Hematopoietic multipotent progenitor cell treated with erythropoietin and hydrocortisone succinate and interleukin-3 and kit ligand, for 4 days (in vitro differentiated cells): ENCODE results near the gene MTA2.
A peak's percentile ranks its signal among the peaks of the same experiment; 100 is the strongest.

Source experiments
- DNase-seq: peaks from one replicate; pipeline ENCODE4 v3.0.0-alpha.2; 2015

The MTA2 gene

DNA sequence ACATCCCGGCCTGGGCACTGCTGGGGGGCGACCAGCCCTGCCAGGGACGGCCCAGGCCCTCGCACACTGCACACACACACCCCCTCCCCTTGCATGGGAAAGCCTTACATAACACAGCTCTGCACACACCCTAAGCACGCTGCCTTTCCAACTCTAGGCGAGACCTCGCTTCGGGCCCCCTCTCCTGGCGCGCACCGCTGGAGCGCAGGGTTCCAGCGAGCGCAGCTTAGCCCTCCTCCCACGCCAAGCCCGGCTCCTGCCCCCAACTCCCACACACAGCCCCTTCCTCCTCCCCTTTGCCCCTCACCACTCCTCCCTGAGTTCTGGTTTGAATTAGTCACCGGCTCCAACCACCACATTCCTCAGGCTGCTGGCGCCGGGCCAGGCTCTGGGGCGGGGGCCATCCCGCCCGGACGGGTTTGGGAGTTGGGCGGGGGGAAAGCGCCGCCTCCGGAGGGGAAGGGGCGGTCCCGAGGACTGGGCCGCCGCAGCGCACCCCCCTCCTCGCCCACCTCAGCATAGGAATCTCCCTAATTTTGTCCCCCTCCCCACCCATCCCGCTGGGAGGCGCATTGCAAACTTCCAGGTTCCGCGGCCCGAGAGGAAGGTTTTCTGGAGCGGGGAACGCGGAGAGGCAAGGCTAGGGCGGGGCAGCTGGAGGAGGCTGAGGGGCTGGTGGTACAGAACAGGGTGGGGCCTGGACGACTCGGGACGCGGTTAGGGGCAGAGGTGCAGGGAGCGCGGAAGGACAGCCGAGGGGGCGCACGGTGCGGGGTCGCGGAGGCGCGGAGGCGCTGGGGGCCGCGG is 56.0 kb downstream of the MTA2 start:
- DNase-seq = peak; percentile 77

DNA sequence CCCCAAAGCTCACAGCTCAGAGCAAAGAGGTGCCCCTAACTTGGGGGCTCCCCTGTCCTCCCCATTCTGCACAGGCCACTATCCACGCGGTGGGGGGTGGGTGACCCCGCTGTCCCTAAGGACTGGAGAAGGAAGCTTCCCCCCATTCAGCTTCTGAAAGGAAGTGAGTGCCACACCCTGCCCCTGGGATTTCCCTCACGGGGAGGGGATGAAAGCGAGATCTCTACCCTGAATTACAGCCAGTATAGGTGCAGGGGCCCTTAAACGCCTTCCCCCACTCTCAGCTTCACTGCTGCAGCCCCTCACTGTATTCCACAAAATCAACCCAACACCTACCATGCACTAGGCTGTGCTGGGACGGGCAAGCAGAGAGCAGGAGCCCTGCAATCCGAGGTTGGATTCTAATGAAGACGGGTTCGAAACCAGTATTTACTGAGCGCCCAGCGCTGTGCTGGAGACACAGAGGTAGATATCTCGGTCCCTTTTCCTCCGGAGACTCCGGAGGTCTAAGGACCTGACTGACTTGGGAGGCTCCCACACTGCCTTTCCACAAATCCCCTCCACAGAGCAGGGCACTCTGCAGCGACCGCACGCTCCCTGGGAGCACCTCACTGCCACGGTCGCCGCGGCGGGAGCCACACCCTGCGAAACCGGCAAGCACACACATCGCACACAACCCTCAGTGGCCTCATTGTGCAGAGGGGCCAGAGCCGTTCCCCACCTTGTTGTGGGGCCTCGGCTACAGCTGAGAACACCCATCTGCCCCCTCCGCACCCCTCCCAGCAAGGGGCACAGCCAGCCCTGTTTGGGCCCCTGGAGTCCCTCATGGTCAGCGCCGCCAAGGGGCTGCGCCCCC is 56.9 kb downstream of the MTA2 start:
- peak; percentile 50 for DNase-seq

DNA sequence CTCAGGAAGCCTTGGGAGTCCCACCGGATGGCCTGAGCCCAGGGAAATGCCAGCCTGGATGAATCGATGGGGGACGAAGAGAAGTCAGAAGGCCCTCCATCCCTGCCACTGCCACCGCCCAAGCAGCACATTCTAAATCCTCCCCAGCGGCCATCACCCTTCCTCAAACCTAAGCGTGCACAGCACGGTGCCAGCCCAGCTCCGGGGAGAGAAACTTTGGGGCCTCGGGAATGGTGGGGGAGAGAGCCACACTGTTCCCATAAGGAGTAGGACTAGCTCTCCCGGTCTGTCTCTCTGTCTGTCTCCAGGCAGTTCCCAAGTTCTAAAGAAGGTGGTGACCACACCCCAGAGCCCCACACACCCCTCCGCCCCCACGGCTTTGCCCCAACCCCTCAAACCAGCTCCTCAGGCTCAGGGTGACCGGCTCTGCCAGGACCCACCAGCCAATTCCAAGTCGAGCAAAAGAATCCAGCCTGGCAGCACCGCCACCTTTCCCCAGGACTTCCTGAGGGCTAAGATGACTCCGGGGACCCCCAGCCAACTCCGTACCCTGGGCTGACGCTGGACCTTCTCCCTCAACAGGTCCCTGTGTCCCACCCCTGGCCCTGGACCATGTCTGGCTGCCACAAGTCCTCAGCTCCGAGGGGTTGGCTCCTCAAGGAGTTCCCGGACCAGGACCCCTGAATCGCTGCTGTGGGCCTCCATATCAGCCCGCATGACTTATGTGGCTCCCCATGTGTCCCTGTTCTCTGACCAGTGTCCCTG is 57.8 kb downstream of the MTA2 start:
- no peak for DNase-seq
